Adrenal gland (tissue), 12 donors: ENCODE measurements around the gene MS4A6A. TPM values are rescaled to one million over a fixed set of nuclear protein-coding genes. Genes with fewer than 3 reads are reported as not detected.

Experiments used
- DNase-seq, 7 donors: peaks; one replicate each; pipeline ENCODE4 v3.0.0-alpha.2; 2019 to 2020
- H3K27ac ChIP-seq, 5 donors: fragments of 200-600 bp; sonication (generic) in 4 of 5; 1 replicate in 3 of 5; 2 replicates in 2 of 5; pipeline versions ENCODE4 v1.5.1 to v1.8.0; 2016 to 2020; ENCODE audit warnings: mild to moderate bottlenecking in 1 of 5
- H3K27me3 ChIP-seq: fragments of 200-600 bp; 2 replicates; pipeline ENCODE4 v1.8.0; 2021
- H3K36me3 ChIP-seq, 2 donors: fragments of 200-600 bp; replicated peaks in 1 of 2; 1 replicate in 1 of 2; 2 replicates in 1 of 2; pipeline versions ENCODE4 v1.5.1 to v1.8.0; 2018 to 2022
- H3K4me1 ChIP-seq, 2 donors: fragments of 200-600 bp; replicated peaks in 1 of 2; 1 replicate in 1 of 2; 2 replicates in 1 of 2; pipeline versions ENCODE4 v1.5.1 to v1.8.0; 2018 to 2021
- H3K4me3 ChIP-seq, 4 donors: fragments of 200-600 bp; sonication (generic) in 3 of 4; one replicate each; pipeline ENCODE4 v1.5.1; 2016 to 2018
- H3K9me3 ChIP-seq, 3 donors: fragments of 200-600 bp; sonication (generic) in 1 of 3; replicated peaks in 1 of 3; 1 replicate in 2 of 3; 2 replicates in 1 of 3; pipeline versions ENCODE4 v1.5.1 to v1.8.0; 2016 to 2021
- POLR2A ChIP-seq, 2 donors: fragments of 450-650 bp; IDR thresholded peaks; one replicate each; pipeline ENCODE4 v1.6.1; 2017; ENCODE audit warnings: antibody characterized with exemption in 2 of 2, mild to moderate bottlenecking in 2 of 2, moderate library complexity in 1 of 2
- whole genome bisulfite sequencing, 4 donors: extraction: QIAGEN DNeasy Blood & Tissue Kit in 2 of 4; methylation state at CpG; one replicate each; pipeline versions ENCODE4 v1.1.5 to v1.1.7; 2013 to 2017; 5-methylcytosine and 5-hydroxymethylcytosine counted together
- intact Hi-C, 2 donors: fragments of 100-400 bp; cut with DNase I; formaldehyde crosslinking; loops; one replicate each; pipeline versions ENCODE4 v1.14.1 to v1.15.0; 2022 to 2023
- microRNA-seq, 3 donors: library from miRNA; unstranded; fragments of <30 nt; microRNA quantifications; one replicate each; pipeline ENCODE4, GENCODE V29; 2017 to 2020
- polyA plus RNA-seq, 3 donors: library from polyadenylated mRNA; stranded (reverse); fragments of 200-250 nt in 2 of 3; fragments of 350-450 nt in 1 of 3; fragmentation: Illumina TruSeq in 1 of 3; extraction: RNeasy Lipid Tissue Mini Kit (QIAGEN cat#74804) in 1 of 3; gene quantifications; one replicate each; pipeline ENCODE4 v1.2.3, GENCODE V29; 2013 to 2014
- small RNA-seq, 2 donors: library from RNA; depleted of rRNA; stranded (forward); fragments of <200 nt; gene quantifications; one replicate each; pipeline ENCODE3, GENCODE V24; 2016
- total RNA-seq, 9 donors: library from RNA; depleted of rRNA in 4 of 9; stranded (reverse); fragments of >200 nt in 4 of 9; fragments of 120-200 nt in 1 of 9; fragmentation: NEBNext Ultra II Directional in 1 of 9; extraction: Animal tissue kit (Norgen Biotek cat#: 25700) in 1 of 9; gene quantifications; one replicate each; pipeline versions ENCODE4 v1.1.0 to v1.2.4, GENCODE V29; 2013 to 2023
- TF ChIP-seq, protein P1 (sequence below), 6 experiments: fragments of 450-650 bp in 4 of 6; fragments of 200-600 bp in 2 of 6; sonication (generic) in 1 of 6; IDR thresholded peaks; 1 replicate in 5 of 6; 2 replicates in 1 of 6; pipeline versions ENCODE4 v1.5.1 to v1.8.0; 2016 to 2021; ENCODE audit warnings: antibody characterized with exemption in 6 of 6, mild to moderate bottlenecking in 2 of 6, moderate library complexity in 1 of 6
- donor health status: healthy with polysubstance abuse.
- donor health status: Bipolar disorder and iron deficiency.
- donor health status: DM: yes; HTN: yes; CAD: no.
- donor health status: DM: no; HTN: no; CAD: no.
- donor health status: DM: no; HTN: no; CAD: no.
- donor health status: DM: yes; HTN: yes; CAD: no.

MS4A6A gene
- total and polyA plus RNA-seq, 12 donors, result 28.6 to 204 (median 121) TPM

DNA sequence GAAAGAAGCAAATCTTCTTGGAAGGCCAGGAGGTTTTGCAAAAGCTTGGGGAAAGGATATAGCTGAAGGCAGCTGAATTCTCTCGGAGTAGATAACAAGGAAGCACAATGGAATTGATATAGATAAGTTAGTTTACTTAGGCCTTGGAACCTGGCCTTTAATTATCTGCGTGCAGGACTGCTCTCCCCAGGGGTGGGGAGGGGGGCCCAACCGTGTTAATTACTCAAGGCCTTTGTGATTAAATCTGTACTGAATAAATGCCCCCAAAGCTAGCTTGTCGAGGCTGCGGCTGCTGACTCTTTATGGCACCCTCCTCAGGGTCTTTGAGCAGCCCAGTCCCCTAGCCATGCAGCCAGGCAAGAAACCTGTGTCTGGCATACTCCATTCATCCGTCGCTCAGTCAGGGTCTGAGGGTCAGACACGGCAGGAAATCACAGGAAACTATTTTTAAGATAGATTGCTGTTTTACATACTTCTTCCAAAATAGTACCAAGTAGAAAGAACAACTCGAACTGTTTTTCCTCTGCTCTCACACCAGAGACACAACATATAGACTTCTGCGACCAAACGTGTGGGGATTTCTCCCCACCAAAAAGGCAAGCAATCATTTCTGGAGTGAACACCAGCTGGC is 58.0 kb downstream of the MS4A6A start:
- H3K27me3 ChIP-seq, result no peaks in the 10 kb centered on the region
- H3K9me3 ChIP-seq, result no peaks in the 10 kb centered on the region
- WGBS, 4 donors, result 46 to 55% (median 49%) methylated on average over 11 of the region's 11 CpGs
- no peaks in the 10 kb centered on the region for H3K36me3 ChIP-seq
- no peak overlapping the region for H3K4me3 ChIP-seq
- H3K27ac ChIP-seq, result no peak overlapping the region
- DNase-seq, result no peak
- H3K4me1 ChIP-seq, result no peaks in the 10 kb centered on the region
- intact Hi-C loops, result no loop called here
- TF ChIP-seq POLR2A (IDR thresholded peaks at IDR 0.05), result no peak
- TF ChIP-seq, protein P1, sequence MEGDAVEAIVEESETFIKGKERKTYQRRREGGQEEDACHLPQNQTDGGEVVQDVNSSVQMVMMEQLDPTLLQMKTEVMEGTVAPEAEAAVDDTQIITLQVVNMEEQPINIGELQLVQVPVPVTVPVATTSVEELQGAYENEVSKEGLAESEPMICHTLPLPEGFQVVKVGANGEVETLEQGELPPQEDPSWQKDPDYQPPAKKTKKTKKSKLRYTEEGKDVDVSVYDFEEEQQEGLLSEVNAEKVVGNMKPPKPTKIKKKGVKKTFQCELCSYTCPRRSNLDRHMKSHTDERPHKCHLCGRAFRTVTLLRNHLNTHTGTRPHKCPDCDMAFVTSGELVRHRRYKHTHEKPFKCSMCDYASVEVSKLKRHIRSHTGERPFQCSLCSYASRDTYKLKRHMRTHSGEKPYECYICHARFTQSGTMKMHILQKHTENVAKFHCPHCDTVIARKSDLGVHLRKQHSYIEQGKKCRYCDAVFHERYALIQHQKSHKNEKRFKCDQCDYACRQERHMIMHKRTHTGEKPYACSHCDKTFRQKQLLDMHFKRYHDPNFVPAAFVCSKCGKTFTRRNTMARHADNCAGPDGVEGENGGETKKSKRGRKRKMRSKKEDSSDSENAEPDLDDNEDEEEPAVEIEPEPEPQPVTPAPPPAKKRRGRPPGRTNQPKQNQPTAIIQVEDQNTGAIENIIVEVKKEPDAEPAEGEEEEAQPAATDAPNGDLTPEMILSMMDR (IDR thresholded peaks at IDR 0.05), result no peak

Small RNAs within 50 kb of the gene (microRNA-seq; reads per million reads assigned to microRNA genes)
- 1.5 to 3.4 (median 3.1) reads per million in 3 donors for gene MIR6503

Small RNAs within 50 kb of the gene (small RNA-seq; reads per million reads assigned to genes)
- 0.25 to 0.59 reads per million in 2 donors for gene MIR6503

Other genes starting within 250 kb of the MS4A6A start
- not detected for gene OOSP1, start 244.7 kb downstream of the MS4A6A start, total RNA-seq
- gene OOSP1, start 244.7 kb downstream of the MS4A6A start, polyA plus RNA-seq, result not detected
- gene OOSP4A, start 219.1 kb downstream of the MS4A6A start, total RNA-seq, result not detected
- gene OOSP4A, start 219.1 kb downstream of the MS4A6A start, polyA plus RNA-seq, result not detected
- gene OOSP4B, start 165.9 kb downstream of the MS4A6A start, total RNA-seq, result not detected
- not detected for gene OOSP4B, start 165.9 kb downstream of the MS4A6A start, polyA plus RNA-seq
- not detected for gene OOSP2, start 142.7 kb downstream of the MS4A6A start, total RNA-seq
- gene OOSP2, start 142.7 kb downstream of the MS4A6A start, polyA plus RNA-seq, result not detected
- gene MS4A3, start 126.4 kb downstream of the MS4A6A start, total RNA-seq, result under 1 TPM in 1 of 9 donors, not detected in 8; 0.22 TPM
- gene MS4A3, start 126.4 kb downstream of the MS4A6A start, polyA plus RNA-seq, result not detected
- gene MS4A2, start 94.4 kb downstream of the MS4A6A start, total RNA-seq, result under 1 TPM in 3 of 9 donors, not detected in 6; 0.06 to 0.11 (median 0.06) TPM
- under 1 TPM in 2 of 3 donors, not detected in 1; 0.03 to 0.16 TPM for gene MS4A2, start 94.4 kb downstream of the MS4A6A start, polyA plus RNA-seq
- 1 to 10 TPM in 6 of 9 donors, under 1 TPM in 2, not detected in 1; 0.94 to 7.2 (median 3.1) TPM for gene MS4A4E, start 60.1 kb upstream of the MS4A6A start, total RNA-seq
- gene MS4A4E, start 60.1 kb upstream of the MS4A6A start, polyA plus RNA-seq, result 1 to 10 TPM in 2 of 3 donors, not detected in 1; 1.1 to 2.6 TPM
- gene MS4A4A, start 97.6 kb upstream of the MS4A6A start, total RNA-seq, result 100 to 1,000 TPM in 1 of 9 donors, 10 to 100 TPM in 7, 1 to 10 TPM in 1; 4.0 to 120 (median 65.8) TPM
- 10 to 100 TPM; 19.2 to 33.4 (median 21.8) TPM for gene MS4A4A, start 97.6 kb upstream of the MS4A6A start, polyA plus RNA-seq
- not detected for gene MS4A6E, start 144.2 kb upstream of the MS4A6A start, total RNA-seq
- 10 to 100 TPM in 1 of 3 donors, not detected in 2; 11.2 TPM for gene MS4A6E, start 144.2 kb upstream of the MS4A6A start, polyA plus RNA-seq
- gene MS4A7, start 195.4 kb upstream of the MS4A6A start, total RNA-seq, result 100 to 1,000 TPM in 1 of 9 donors, 10 to 100 TPM in 7, 1 to 10 TPM in 1; 7.8 to 131 (median 74.4) TPM
- 10 to 100 TPM; 17.5 to 38.1 (median 18.9) TPM for gene MS4A7, start 195.4 kb upstream of the MS4A6A start, polyA plus RNA-seq
- gene MS4A14, start 213.4 kb upstream of the MS4A6A start, total RNA-seq, result 1 to 10 TPM in 7 of 9 donors, under 1 TPM in 2; 0.44 to 4.4 (median 1.8) TPM
- 1 to 10 TPM; 1.5 to 6.0 (median 4.9) TPM for gene MS4A14, start 213.4 kb upstream of the MS4A6A start, polyA plus RNA-seq
- gene MS4A5, start 246.5 kb upstream of the MS4A6A start, total RNA-seq, result not detected
- gene MS4A5, start 246.5 kb upstream of the MS4A6A start, polyA plus RNA-seq, result not detected